ENCODE results near the gene IFNL4.
"Not testable (repeated sequence)": the region's sequence is repeated elsewhere in the genome, so short reads cannot be mapped to it uniquely, and the experiment has no call there.

DNA sequence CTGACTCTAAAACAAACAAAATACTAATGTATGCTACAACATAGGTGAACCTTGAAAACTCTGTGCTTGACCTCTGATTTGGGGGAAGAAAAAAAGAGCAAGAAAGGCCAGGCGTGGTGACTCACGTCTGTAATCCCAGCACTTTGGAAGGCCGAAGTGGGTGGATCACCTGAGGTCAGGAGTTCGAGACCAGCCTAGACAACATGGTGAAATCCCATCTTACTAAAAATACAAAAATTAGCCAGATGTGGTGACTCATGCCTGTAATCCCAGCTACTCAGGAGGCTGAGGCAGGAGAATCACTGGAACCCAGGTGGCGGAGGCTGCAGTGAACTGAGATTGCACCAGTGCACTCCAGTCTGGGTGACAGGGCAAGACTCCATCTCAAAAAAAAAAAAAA, 25.2 kb upstream of the IFNL4 start:
- TF ChIP-seq TAF1 (IDR thresholded peaks at IDR 0.05; ENCODE audit: low read depth, low read length); POLR2A (IDR thresholded peaks at IDR 0.05; ENCODE audit: low read depth, low read length); PAX5 (IDR thresholded peaks at IDR 0.05; ENCODE audit: insufficient read depth, low read length, severe bottlenecking); POLR2AphosphoS5 (IDR thresholded peaks at IDR 0.05; ENCODE audit: low read depth, low read length); POU2F2 (IDR thresholded peaks at IDR 0.05; ENCODE audit: low read depth, low read length): not testable (repeated sequence)

Measured in GM12891 (cell line).